A549 (cell line): ENCODE data around the gene DCLRE1A.
A peak's percentile ranks its signal among the peaks of the same experiment; 100 is the strongest.

Experiments
- CBX2 ChIP-seq: fragments of 200-600 bp; sonication (generic); IDR thresholded peaks from 2 replicates; pipeline ENCODE4 v1.6.1; 2016; ENCODE audit warnings: low read depth, mild to moderate bottlenecking, borderline replicate concordance
- CEBPB ChIP-seq, 2 experiments: fragments of >200 bp in 1 of 2; sonication (Bioruptor Twin) in 1 of 2; formaldehyde crosslinking in 1 of 2; IDR thresholded peaks; 2 replicates each; pipeline ENCODE4 v1.6.1; 2012 to 2016
- CHD2 ChIP-seq: fragments of 150-350 bp; IDR thresholded peaks from 2 replicates; pipeline ENCODE4 v1.6.1; 2014; ENCODE audit warnings: low read length; ENCODE audit not compliant: partially characterized antibody
- EP300 ChIP-seq, 2 experiments: fragments of >200 bp; sonication (Bioruptor Twin); formaldehyde crosslinking; IDR thresholded peaks; 2 replicates in 1 of 2; 3 replicates in 1 of 2; pipeline ENCODE4 v1.6.1; 2016 to 2017
- HDAC2 ChIP-seq: fragments of 200-600 bp; sonication (generic); IDR thresholded peaks from 2 replicates; pipeline ENCODE4 v1.6.1; 2016
- POLR2A ChIP-seq: IDR thresholded peaks from 2 replicates; pipeline ENCODE4 v1.6.1; 2012; ENCODE audit warnings: mild to moderate bottlenecking, low read length
- RAD21 ChIP-seq, 2 experiments: fragments of >200 bp in 1 of 2; sonication (Bioruptor Twin) in 1 of 2; formaldehyde crosslinking in 1 of 2; IDR thresholded peaks in 1 of 2; conservative IDR thresholded peaks in 1 of 2; 2 replicates in 1 of 2; 3 replicates in 1 of 2; pipeline ENCODE4 v1.6.1; 2012 to 2018; ENCODE audit warnings: inconsistent platforms in 1 of 2
- RCOR1 ChIP-seq: fragments of 150-350 bp; IDR thresholded peaks from 2 replicates; pipeline ENCODE4 v1.6.1; 2014; ENCODE audit warnings: antibody characterized with exemption, low read length, low read depth
- RFX5 ChIP-seq: fragments of 450-650 bp; IDR thresholded peaks from 2 replicates; pipeline ENCODE4 v1.7.1; 2014; ENCODE audit warnings: antibody characterized with exemption, mild to moderate bottlenecking, moderate library complexity
- SMC3 ChIP-seq: fragments of >200 bp; sonication (Bioruptor Twin); formaldehyde crosslinking; IDR thresholded peaks from 3 replicates; pipeline ENCODE4 v1.6.1; 2018; ENCODE audit warnings: inconsistent platforms
- TF ChIP-seq, protein P1 (sequence below): fragments of 150-350 bp; IDR thresholded peaks from 2 replicates; pipeline ENCODE4 v1.6.1; 2014; ENCODE audit warnings: low read depth, mild to moderate bottlenecking, low read length
- TF ChIP-seq, protein P2 (sequence below): fragments of >200 bp; sonication (Bioruptor Twin); formaldehyde crosslinking; IDR thresholded peaks from 3 replicates; pipeline ENCODE4 v1.5.1; 2016
- TF ChIP-seq, protein P3 (sequence below): IDR thresholded peaks from 2 replicates; pipeline ENCODE4 v1.6.1; 2012; ENCODE audit warnings: low read depth, borderline replicate concordance
- TF ChIP-seq, protein P4 (sequence below): fragments of 200-600 bp; sonication (generic); IDR thresholded peaks from 2 replicates; pipeline ENCODE4 v1.6.1; 2016; ENCODE audit warnings: antibody characterized with exemption, mild to moderate bottlenecking, moderate library complexity

- TF ChIP-seq, protein P1, sequence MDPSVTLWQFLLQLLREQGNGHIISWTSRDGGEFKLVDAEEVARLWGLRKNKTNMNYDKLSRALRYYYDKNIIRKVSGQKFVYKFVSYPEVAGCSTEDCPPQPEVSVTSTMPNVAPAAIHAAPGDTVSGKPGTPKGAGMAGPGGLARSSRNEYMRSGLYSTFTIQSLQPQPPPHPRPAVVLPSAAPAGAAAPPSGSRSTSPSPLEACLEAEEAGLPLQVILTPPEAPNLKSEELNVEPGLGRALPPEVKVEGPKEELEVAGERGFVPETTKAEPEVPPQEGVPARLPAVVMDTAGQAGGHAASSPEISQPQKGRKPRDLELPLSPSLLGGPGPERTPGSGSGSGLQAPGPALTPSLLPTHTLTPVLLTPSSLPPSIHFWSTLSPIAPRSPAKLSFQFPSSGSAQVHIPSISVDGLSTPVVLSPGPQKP, result no peak
- TF ChIP-seq, protein P2, sequence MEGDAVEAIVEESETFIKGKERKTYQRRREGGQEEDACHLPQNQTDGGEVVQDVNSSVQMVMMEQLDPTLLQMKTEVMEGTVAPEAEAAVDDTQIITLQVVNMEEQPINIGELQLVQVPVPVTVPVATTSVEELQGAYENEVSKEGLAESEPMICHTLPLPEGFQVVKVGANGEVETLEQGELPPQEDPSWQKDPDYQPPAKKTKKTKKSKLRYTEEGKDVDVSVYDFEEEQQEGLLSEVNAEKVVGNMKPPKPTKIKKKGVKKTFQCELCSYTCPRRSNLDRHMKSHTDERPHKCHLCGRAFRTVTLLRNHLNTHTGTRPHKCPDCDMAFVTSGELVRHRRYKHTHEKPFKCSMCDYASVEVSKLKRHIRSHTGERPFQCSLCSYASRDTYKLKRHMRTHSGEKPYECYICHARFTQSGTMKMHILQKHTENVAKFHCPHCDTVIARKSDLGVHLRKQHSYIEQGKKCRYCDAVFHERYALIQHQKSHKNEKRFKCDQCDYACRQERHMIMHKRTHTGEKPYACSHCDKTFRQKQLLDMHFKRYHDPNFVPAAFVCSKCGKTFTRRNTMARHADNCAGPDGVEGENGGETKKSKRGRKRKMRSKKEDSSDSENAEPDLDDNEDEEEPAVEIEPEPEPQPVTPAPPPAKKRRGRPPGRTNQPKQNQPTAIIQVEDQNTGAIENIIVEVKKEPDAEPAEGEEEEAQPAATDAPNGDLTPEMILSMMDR, result no peak
- peak in 1 of 2 experiments; percentile 70; a peak in 1 of 4 replicates for TF ChIP-seq CEBPB (IDR thresholded peaks at IDR 0.05)
- TF ChIP-seq CHD2, result no peak
- no peak for TF ChIP-seq CBX2
- 0 out of 3 replicates have a peak, but pooled peaks have one; percentile 6 for TF ChIP-seq SMC3
- TF ChIP-seq HDAC2, result no peak
- TF ChIP-seq, protein P3, sequence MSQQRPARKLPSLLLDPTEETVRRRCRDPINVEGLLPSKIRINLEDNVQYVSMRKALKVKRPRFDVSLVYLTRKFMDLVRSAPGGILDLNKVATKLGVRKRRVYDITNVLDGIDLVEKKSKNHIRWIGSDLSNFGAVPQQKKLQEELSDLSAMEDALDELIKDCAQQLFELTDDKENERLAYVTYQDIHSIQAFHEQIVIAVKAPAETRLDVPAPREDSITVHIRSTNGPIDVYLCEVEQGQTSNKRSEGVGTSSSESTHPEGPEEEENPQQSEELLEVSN, result no peak
- no peak for TF ChIP-seq RAD21 (conservative IDR thresholded peaks at IDR 0.05 in 1 of 2, IDR thresholded peaks at IDR 0.05 in 1 of 2)
- no peak for TF ChIP-seq POLR2A
- peak in 1 of 2 experiments; percentile 35; a peak in 1 of 5 replicates for TF ChIP-seq EP300 (IDR thresholded peaks at IDR 0.05)
- TF ChIP-seq, protein P4, sequence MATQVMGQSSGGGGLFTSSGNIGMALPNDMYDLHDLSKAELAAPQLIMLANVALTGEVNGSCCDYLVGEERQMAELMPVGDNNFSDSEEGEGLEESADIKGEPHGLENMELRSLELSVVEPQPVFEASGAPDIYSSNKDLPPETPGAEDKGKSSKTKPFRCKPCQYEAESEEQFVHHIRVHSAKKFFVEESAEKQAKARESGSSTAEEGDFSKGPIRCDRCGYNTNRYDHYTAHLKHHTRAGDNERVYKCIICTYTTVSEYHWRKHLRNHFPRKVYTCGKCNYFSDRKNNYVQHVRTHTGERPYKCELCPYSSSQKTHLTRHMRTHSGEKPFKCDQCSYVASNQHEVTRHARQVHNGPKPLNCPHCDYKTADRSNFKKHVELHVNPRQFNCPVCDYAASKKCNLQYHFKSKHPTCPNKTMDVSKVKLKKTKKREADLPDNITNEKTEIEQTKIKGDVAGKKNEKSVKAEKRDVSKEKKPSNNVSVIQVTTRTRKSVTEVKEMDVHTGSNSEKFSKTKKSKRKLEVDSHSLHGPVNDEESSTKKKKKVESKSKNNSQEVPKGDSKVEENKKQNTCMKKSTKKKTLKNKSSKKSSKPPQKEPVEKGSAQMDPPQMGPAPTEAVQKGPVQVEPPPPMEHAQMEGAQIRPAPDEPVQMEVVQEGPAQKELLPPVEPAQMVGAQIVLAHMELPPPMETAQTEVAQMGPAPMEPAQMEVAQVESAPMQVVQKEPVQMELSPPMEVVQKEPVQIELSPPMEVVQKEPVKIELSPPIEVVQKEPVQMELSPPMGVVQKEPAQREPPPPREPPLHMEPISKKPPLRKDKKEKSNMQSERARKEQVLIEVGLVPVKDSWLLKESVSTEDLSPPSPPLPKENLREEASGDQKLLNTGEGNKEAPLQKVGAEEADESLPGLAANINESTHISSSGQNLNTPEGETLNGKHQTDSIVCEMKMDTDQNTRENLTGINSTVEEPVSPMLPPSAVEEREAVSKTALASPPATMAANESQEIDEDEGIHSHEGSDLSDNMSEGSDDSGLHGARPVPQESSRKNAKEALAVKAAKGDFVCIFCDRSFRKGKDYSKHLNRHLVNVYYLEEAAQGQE, result no peak
- TF ChIP-seq RFX5, result no peak
- no peak for TF ChIP-seq RCOR1
Measured at GRCh38 chr10:113788604-113789083, 65.2 kb downstream of the DCLRE1A start.
